HCT116 (cell line): ENCODE measurements around the gene NBAS.

Experiments
- EZH2 ChIP-seq: fragments of 200-600 bp; sonication (generic); IDR thresholded peaks from 2 replicates; pipeline ENCODE4 v1.6.1; 2017; ENCODE audit warnings: antibody characterized with exemption, mixed run types
- EZH2phosphoT487 ChIP-seq: fragments of 200-600 bp; IDR thresholded peaks from 2 replicates; pipeline ENCODE4 v1.6.1; 2018; ENCODE audit warnings: antibody characterized with exemption, borderline replicate concordance
- FOSL1 ChIP-seq: IDR thresholded peaks from 2 replicates; pipeline ENCODE4 v1.6.1; 2012; ENCODE audit warnings: low read depth
- POLR2A ChIP-seq: IDR thresholded peaks from 2 replicates; pipeline ENCODE4 v1.7.0; 2011; ENCODE audit warnings: borderline replicate concordance; ENCODE audit not compliant: insufficient read depth, insufficient read length; ENCODE audit errors: extremely low read depth
- POLR2AphosphoS5 ChIP-seq: IDR thresholded peaks from 2 replicates; pipeline ENCODE4 v1.6.1; 2011; ENCODE audit warnings: mild to moderate bottlenecking, low read depth, low read length, moderate library complexity
- REST ChIP-seq: IDR thresholded peaks from 2 replicates; pipeline ENCODE4 v1.6.1; 2012; ENCODE audit warnings: low read depth
- SIN3A ChIP-seq: IDR thresholded peaks from 2 replicates; pipeline ENCODE4 v1.6.1; 2012; ENCODE audit warnings: low read depth
- YY1 ChIP-seq: IDR thresholded peaks from 2 replicates; pipeline ENCODE4 v1.6.1; 2011; ENCODE audit warnings: low read length, low read depth, moderate library complexity, mild to moderate bottlenecking; ENCODE audit not compliant: insufficient replicate concordance; ENCODE audit errors: extremely low read depth
- ZFX ChIP-seq: fragments of 450-650 bp; IDR thresholded peaks from 2 replicates; pipeline ENCODE4 v1.6.1; 2017
- TF ChIP-seq, protein P1 (sequence below), 3 experiments: fragments of 200-600 bp in 1 of 3; sonication (generic) in 1 of 3; IDR thresholded peaks in 2 of 3; conservative IDR thresholded peaks in 1 of 3; 2 replicates each; pipeline ENCODE4 v1.5.1; 2012 to 2017; ENCODE audit warnings: low read depth in 2 of 3, low read length in 2 of 3, antibody characterized with exemption in 1 of 3, borderline replicate concordance in 1 of 3, control low read depth in 1 of 3, mild to moderate bottlenecking in 1 of 3, mixed read lengths in 1 of 3, mixed run types in 1 of 3, moderate library complexity in 1 of 3; ENCODE audit not compliant: insufficient read depth in 1 of 3
- TF ChIP-seq, protein P2 (sequence below): IDR thresholded peaks from 2 replicates; pipeline ENCODE4 v1.6.1; 2011; ENCODE audit warnings: mild to moderate bottlenecking, low read length, moderate library complexity; ENCODE audit not compliant: insufficient replicate concordance; ENCODE audit errors: extremely low read depth

- TF ChIP-seq SIN3A = no peak
- TF ChIP-seq, protein P1, sequence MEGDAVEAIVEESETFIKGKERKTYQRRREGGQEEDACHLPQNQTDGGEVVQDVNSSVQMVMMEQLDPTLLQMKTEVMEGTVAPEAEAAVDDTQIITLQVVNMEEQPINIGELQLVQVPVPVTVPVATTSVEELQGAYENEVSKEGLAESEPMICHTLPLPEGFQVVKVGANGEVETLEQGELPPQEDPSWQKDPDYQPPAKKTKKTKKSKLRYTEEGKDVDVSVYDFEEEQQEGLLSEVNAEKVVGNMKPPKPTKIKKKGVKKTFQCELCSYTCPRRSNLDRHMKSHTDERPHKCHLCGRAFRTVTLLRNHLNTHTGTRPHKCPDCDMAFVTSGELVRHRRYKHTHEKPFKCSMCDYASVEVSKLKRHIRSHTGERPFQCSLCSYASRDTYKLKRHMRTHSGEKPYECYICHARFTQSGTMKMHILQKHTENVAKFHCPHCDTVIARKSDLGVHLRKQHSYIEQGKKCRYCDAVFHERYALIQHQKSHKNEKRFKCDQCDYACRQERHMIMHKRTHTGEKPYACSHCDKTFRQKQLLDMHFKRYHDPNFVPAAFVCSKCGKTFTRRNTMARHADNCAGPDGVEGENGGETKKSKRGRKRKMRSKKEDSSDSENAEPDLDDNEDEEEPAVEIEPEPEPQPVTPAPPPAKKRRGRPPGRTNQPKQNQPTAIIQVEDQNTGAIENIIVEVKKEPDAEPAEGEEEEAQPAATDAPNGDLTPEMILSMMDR (IDR thresholded peaks at IDR 0.05 in 2 of 3, conservative IDR thresholded peaks at IDR 0.05 in 1 of 3; ENCODE audit: borderline replicate concordance in 1 of 3, insufficient read depth in 1 of 3, low read depth in 2 of 3, low read length in 2 of 3) = no peak
- TF ChIP-seq, protein P2, sequence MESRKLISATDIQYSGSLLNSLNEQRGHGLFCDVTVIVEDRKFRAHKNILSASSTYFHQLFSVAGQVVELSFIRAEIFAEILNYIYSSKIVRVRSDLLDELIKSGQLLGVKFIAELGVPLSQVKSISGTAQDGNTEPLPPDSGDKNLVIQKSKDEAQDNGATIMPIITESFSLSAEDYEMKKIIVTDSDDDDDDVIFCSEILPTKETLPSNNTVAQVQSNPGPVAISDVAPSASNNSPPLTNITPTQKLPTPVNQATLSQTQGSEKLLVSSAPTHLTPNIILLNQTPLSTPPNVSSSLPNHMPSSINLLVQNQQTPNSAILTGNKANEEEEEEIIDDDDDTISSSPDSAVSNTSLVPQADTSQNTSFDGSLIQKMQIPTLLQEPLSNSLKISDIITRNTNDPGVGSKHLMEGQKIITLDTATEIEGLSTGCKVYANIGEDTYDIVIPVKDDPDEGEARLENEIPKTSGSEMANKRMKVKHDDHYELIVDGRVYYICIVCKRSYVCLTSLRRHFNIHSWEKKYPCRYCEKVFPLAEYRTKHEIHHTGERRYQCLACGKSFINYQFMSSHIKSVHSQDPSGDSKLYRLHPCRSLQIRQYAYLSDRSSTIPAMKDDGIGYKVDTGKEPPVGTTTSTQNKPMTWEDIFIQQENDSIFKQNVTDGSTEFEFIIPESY = no peak
- no peak for TF ChIP-seq REST
- TF ChIP-seq FOSL1 = no peak
- TF ChIP-seq ZFX = no peak
- TF ChIP-seq POLR2A = no peak
- TF ChIP-seq EZH2phosphoT487 = no peak
- TF ChIP-seq YY1 = no peak
- TF ChIP-seq EZH2 = no peak
- no peak for TF ChIP-seq POLR2AphosphoS5
Observed at GRCh38 chr2:15325296-15325695, 235.8 kb downstream of the NBAS start.
